B cell (primary cell): ENCODE data around the gene MAP1B.

Experiments used
- CTCF ChIP-seq: fragments of 200-600 bp; IDR thresholded peaks from one replicate; pipeline ENCODE4 v1.8.0; 2022; ENCODE audit warnings: antibody characterized with exemption, mild to moderate bottlenecking
- EZH2 ChIP-seq: IDR thresholded peaks from 2 replicates; pipeline ENCODE4 v1.6.1; 2012; ENCODE audit warnings: borderline replicate concordance, low read depth, mild to moderate bottlenecking, moderate library complexity, low read length; ENCODE audit not compliant: insufficient read depth, poor library complexity, severe bottlenecking

GRCh38 chr5:72226950-72227349, 119.7 kb downstream of the MAP1B start:
- TF ChIP-seq CTCF (no peak), EZH2 (no peak)
